ENCODE data around the gene AP2A1. TPM values are rescaled to one million over a fixed set of nuclear protein-coding genes. Genes with fewer than 3 reads are reported as not detected.
A peak's percentile ranks its signal among the peaks of the same experiment; 100 is the strongest.

Gene AP2A1
- total and polyA plus RNA-seq, 9 of the 15 experiments (the other 6 are each of a cell fraction or from before 2014, with no cell fraction given): 0.55 to 150 (median 31.9) TPM

- peak; percentile 76 for TF ChIP-seq ZNF740 (CRISPR knock-in tag; IDR thresholded peaks at IDR 0.05)
- TF ChIP-seq ZNF740 (tag; IDR thresholded peaks at IDR 0.05): no peak
- peak in 1 of 2 experiments; percentile 42; a peak in 1 of 4 replicates for TF ChIP-seq FOXA3 (CRISPR knock-in tag; conservative IDR thresholded peaks at IDR 0.05 in 1 of 2, IDR thresholded peaks at IDR 0.05 in 1 of 2)
- peak; percentile 81 for TF ChIP-seq EGR1 (conservative IDR thresholded peaks at IDR 0.05)
- TF ChIP-seq CCNT2 (IDR thresholded peaks at IDR 0.05; ENCODE audit: borderline replicate concordance, extremely low read depth, insufficient read length, low read depth, low read length): peak; percentile 73
- peak; percentile 74 for TF ChIP-seq L3MBTL2 (IDR thresholded peaks at IDR 0.05)
- TF ChIP-seq ZSCAN29 (IDR thresholded peaks at IDR 0.05): no peak
- peak; percentile 43; the same call in 1 of the 2 replicates for TF ChIP-seq ESRRA (IDR thresholded peaks at IDR 0.05; ENCODE audit: borderline replicate concordance, low read depth)
- no peak for TF ChIP-seq CAMTA2 (CRISPR knock-in tag; conservative IDR thresholded peaks at IDR 0.05)
- TF ChIP-seq ZBTB7A (IDR thresholded peaks at IDR 0.05; ENCODE audit: borderline replicate concordance, control insufficient read depth, low read depth, low read length): peak; percentile 93
- no peak for TF ChIP-seq NR2C2 (CRISPR knock-in tag; IDR thresholded peaks at IDR 0.05)
- TF ChIP-seq NR2C2 (tag; IDR thresholded peaks at IDR 0.05): peak; percentile 89
- peak; percentile 79; the same call in 1 of the 2 replicates for TF ChIP-seq MTA3 (IDR thresholded peaks at IDR 0.05; ENCODE audit: borderline replicate concordance)
- TF ChIP-seq CBX1 (IDR thresholded peaks at IDR 0.05; ENCODE audit: low read depth): 0 out of 2 replicates have a peak, but pooled peaks have one; percentile 73
- TF ChIP-seq ELF4 (CRISPR knock-in tag; IDR thresholded peaks at IDR 0.05): peak; percentile 84; the same call in 1 of the 2 replicates
- TF ChIP-seq TARDBP (IDR thresholded peaks at IDR 0.05): peak; percentile 87; the same call in 1 of the 2 replicates
- TF ChIP-seq MAX (CRISPR knock-in tag; IDR thresholded peaks at IDR 0.05): peak; percentile 63
- TF ChIP-seq TGIF2 (CRISPR knock-in tag; IDR thresholded peaks at IDR 0.05): 0 out of 2 replicates have a peak, but pooled peaks have one; percentile 60
- TF ChIP-seq ZNF766 (CRISPR knock-in tag; conservative IDR thresholded peaks at IDR 0.05): peak; percentile 58; the same call in 1 of the 2 replicates
- TF ChIP-seq ELF2 (CRISPR knock-in tag; IDR thresholded peaks at IDR 0.05): 0 out of 2 replicates have a peak, but pooled peaks have one; percentile 32
- TF ChIP-seq ZNF717 (CRISPR knock-in tag; IDR thresholded peaks at IDR 0.05): 0 out of 2 replicates have a peak, but pooled peaks have one; percentile 26
- TF ChIP-seq SMC3 (conservative IDR thresholded peaks at IDR 0.05; ENCODE audit: insufficient read depth, low read depth, low read length): peak; percentile 14; the same call in 1 of the 2 replicates
- TF ChIP-seq PRDM10 (IDR thresholded peaks at IDR 0.05; ENCODE audit: partially characterized antibody): peak; percentile 99
- peak; percentile 45 to 90; a peak in 2 of 4 replicates for TF ChIP-seq TEAD1 (CRISPR knock-in tag; IDR thresholded peaks at IDR 0.05)
Measured at GRCh38 chr19:49850487-49851342, 83.9 kb downstream of the AP2A1 start, which contains the start of gene PTOV1 (continued).
